Neural crest cell (in vitro differentiated cells): Measurements from ENCODE around the gene JUP. TPM values are rescaled to one million over a fixed set of nuclear protein-coding genes. Genes with fewer than 3 reads are reported as not detected.

ENCODE experiments used
- DNase-seq: peaks from one replicate; pipeline ENCODE4 v3.0.0; 2021; ENCODE audit warnings: low read depth, mixed read lengths, low spot score
- H3K27ac Mint-ChIP-seq: one replicate; pipeline ENCODE4 v1.8.0; 2021; ENCODE audit warnings: mild to moderate bottlenecking, mixed read lengths; ENCODE audit not compliant: unreplicated experiment
- H3K27me3 Mint-ChIP-seq: 2 replicates; pipeline ENCODE4 v1.8.0; 2021; ENCODE audit warnings: low read depth, mild to moderate bottlenecking, mixed read lengths
- H3K36me3 Mint-ChIP-seq: 2 replicates; pipeline ENCODE4 v1.8.0; 2021; ENCODE audit warnings: low read depth, mild to moderate bottlenecking, mixed read lengths
- H3K4me1 Mint-ChIP-seq: 2 replicates; pipeline ENCODE4 v1.8.0; 2021; ENCODE audit warnings: mixed read lengths
- H3K4me3 Mint-ChIP-seq: one replicate; pipeline ENCODE4 v1.8.0; 2021; ENCODE audit warnings: mild to moderate bottlenecking, mixed read lengths
- H3K9me3 Mint-ChIP-seq: 2 replicates; pipeline ENCODE4 v1.8.0; 2021; ENCODE audit warnings: mixed read lengths
- CTCF ChIP-seq: fragments of 200-600 bp; sonication (generic); conservative IDR thresholded peaks from 2 replicates; pipeline ENCODE4 v1.5.0; 2021; ENCODE audit warnings: antibody characterized with exemption, mild to moderate bottlenecking
- total RNA-seq: library from RNA; stranded (reverse); gene quantifications from 2 replicates; pipeline ENCODE4 v1.2.1, GENCODE V29; 2021

The JUP gene
- total RNA-seq, 1 donor from 2014 or later = 23.5 TPM

- Mint-ChIP-seq H3K4me3 (peak overlapping the region; percentile 54), H3K4me1 (peaks cover 18% of the 10 kb centered on the region), H3K27me3 (peaks cover 2% of the 10 kb centered on the region), H3K9me3 (no peaks in the 10 kb centered on the region), H3K36me3 (no peaks in the 10 kb centered on the region), H3K27ac (no peak overlapping the region)
- DNase-seq = no peak
- TF ChIP-seq CTCF = no peak
These were observed 16.8 kb upstream of the JUP start for GRCh38 chr17:41803049-41804020.

- peak; percentile 95 for TF ChIP-seq CTCF
- Mint-ChIP-seq H3K4me3 (peak overlapping the region; percentile 65), H3K36me3 (no peaks in the 10 kb centered on the region), H3K27me3 (peaks cover 2% of the 10 kb centered on the region), H3K4me1 (peaks cover 18% of the 10 kb centered on the region), H3K9me3 (no peaks in the 10 kb centered on the region), H3K27ac (no peak overlapping the region)
- peak; percentile 86 for DNase-seq
These were observed 15.1 kb upstream of the JUP start for GRCh38 chr17:41801374-41802271.

GRCh38 chr17:41800601-41801373 lies 14.3 kb upstream of the JUP start:
- Mint-ChIP-seq H3K9me3 (no peaks in the 10 kb centered on the region), H3K4me3 (no peak overlapping the region), H3K27me3 (peaks cover 2% of the 10 kb centered on the region), H3K36me3 (no peaks in the 10 kb centered on the region), H3K27ac (no peak overlapping the region), H3K4me1 (peaks cover 18% of the 10 kb centered on the region)
- no peak for TF ChIP-seq CTCF
- DNase-seq = no peak

GRCh38 chr17:41799366-41799765 lies 12.9 kb upstream of the JUP start:
- DNase-seq = no peak
- TF ChIP-seq CTCF = no peak
- H3K27ac Mint-ChIP-seq = no peak overlapping the region
- peaks cover 2% of the 10 kb centered on the region for H3K27me3 Mint-ChIP-seq
- H3K4me1 Mint-ChIP-seq = peaks cover 18% of the 10 kb centered on the region
- no peaks in the 10 kb centered on the region for H3K9me3 Mint-ChIP-seq
- no peaks in the 10 kb centered on the region for H3K36me3 Mint-ChIP-seq
- H3K4me3 Mint-ChIP-seq = peak overlapping the region; percentile 50

GRCh38 chr17:41797377-41797776 lies 10.9 kb upstream of the JUP start:
- DNase-seq = no peak
- H3K36me3 Mint-ChIP-seq = no peaks in the 10 kb centered on the region
- no peak for TF ChIP-seq CTCF

More at GRCh38 chr17:41797377-41797776, 10.9 kb upstream of the JUP start:
- Mint-ChIP-seq H3K4me3 (no peak overlapping the region), H3K4me1 (peaks cover 28% of the 10 kb centered on the region), H3K9me3 (no peaks in the 10 kb centered on the region), H3K27ac (no peak overlapping the region), H3K27me3 (peaks cover 2% of the 10 kb centered on the region)
